T follicular helper cell (primary cell): ENCODE measurements around the gene NCAPH2.
"Not testable (repeated sequence)": the region's sequence is repeated elsewhere in the genome, so short reads cannot be mapped to it uniquely, and the experiment has no call there.

ENCODE experiments used
- DNase-seq: peaks from one replicate; pipeline ENCODE4 v3.0.0-alpha.2; 2020; ENCODE audit warnings: low read depth

NCAPH2 gene

GRCh38 chr22:50530877-50531545 lies 23.0 kb downstream of the NCAPH2 start:
- peak; percentile 59 for DNase-seq

GRCh38 chr22:50531546-50531961 lies 23.5 kb downstream of the NCAPH2 start:
- no peak for DNase-seq

- no peak for DNase-seq
Observed at GRCh38 chr22:50531962-50532674, 24.1 kb downstream of the NCAPH2 start.

- no peak for DNase-seq
Observed at GRCh38 chr22:50532824-50533796, 25.1 kb downstream of the NCAPH2 start.

GRCh38 chr22:50533856-50534711 lies 26.1 kb downstream of the NCAPH2 start:
- DNase-seq: not testable (repeated sequence)

GRCh38 chr22:50535113-50535512 lies 27.1 kb downstream of the NCAPH2 start:
- no peak for DNase-seq

GRCh38 chr22:50536226-50536625 lies 28.2 kb downstream of the NCAPH2 start:
- no peak for DNase-seq

- no peak for DNase-seq
Observed at GRCh38 chr22:50537765-50538164, 29.7 kb downstream of the NCAPH2 start.

- no peak for DNase-seq
Observed at GRCh38 chr22:50540381-50540780, 32.4 kb downstream of the NCAPH2 start.

GRCh38 chr22:50541667-50542026 lies 33.6 kb downstream of the NCAPH2 start:
- not testable (repeated sequence) for DNase-seq

- DNase-seq: no peak
Observed at GRCh38 chr22:50542416-50542927, 34.4 kb downstream of the NCAPH2 start.

- peak; percentile 72 for DNase-seq
Observed at GRCh38 chr22:50544078-50544745, 36.2 kb downstream of the NCAPH2 start.

- DNase-seq: no peak
Observed at GRCh38 chr22:50544746-50545253, 36.8 kb downstream of the NCAPH2 start.

- no peak for DNase-seq
Observed at GRCh38 chr22:50545522-50546325, 37.7 kb downstream of the NCAPH2 start, which contains the start of gene KLHDC7B. KLHDC7B (plus strand) TSS chr22:50545899; CDS start chr22:50546244, 345 bp downstream.

- no peak for DNase-seq
Observed at GRCh38 chr22:50546326-50547262, 38.6 kb downstream of the NCAPH2 start.

GRCh38 chr22:50547263-50547985 lies 39.4 kb downstream of the NCAPH2 start:
- no peak for DNase-seq

- no peak for DNase-seq
Observed at GRCh38 chr22:50548040-50548920, 40.3 kb downstream of the NCAPH2 start.
